ENCODE data around the gene PSKH1.
"Not testable (repeated sequence)": the region's sequence is repeated elsewhere in the genome, so short reads cannot be mapped to it uniquely, and the experiment has no call there.

Gene PSKH1

GRCh38 chr16:67892375-67892774, 679 bp upstream of the PSKH1 start:
- no peak for DNase-seq

GRCh38 chr16:67893743-67894399, 817 bp downstream of the PSKH1 start:
- no peak for DNase-seq

- no peak for DNase-seq
Observed at GRCh38 chr16:67897231-67897630, 4.2 kb downstream of the PSKH1 start.

- no peak for DNase-seq
Observed at GRCh38 chr16:67901734-67902133, 8.7 kb downstream of the PSKH1 start.

- DNase-seq = no peak
Observed at GRCh38 chr16:67902831-67903230, 9.8 kb downstream of the PSKH1 start.

- DNase-seq = no peak
Observed at GRCh38 chr16:67907397-67908180, 14.5 kb downstream of the PSKH1 start.

GRCh38 chr16:67909056-67909742, 16.1 kb downstream of the PSKH1 start:
- DNase-seq = no peak

GRCh38 chr16:67910158-67910557, 17.1 kb downstream of the PSKH1 start:
- DNase-seq = no peak

GRCh38 chr16:67914758-67915495, 21.9 kb downstream of the PSKH1 start:
- no peak for DNase-seq

GRCh38 chr16:67915496-67915769, 22.4 kb downstream of the PSKH1 start:
- not testable (repeated sequence) for DNase-seq

- DNase-seq = no peak
Observed at GRCh38 chr16:67915831-67916723, 23.0 kb downstream of the PSKH1 start.

- no peak for DNase-seq
Observed at GRCh38 chr16:67917140-67917851, 24.2 kb downstream of the PSKH1 start.

- no peak for DNase-seq
Observed at GRCh38 chr16:67917852-67918236, 24.8 kb downstream of the PSKH1 start.

GRCh38 chr16:67919622-67920221, 26.7 kb downstream of the PSKH1 start:
- DNase-seq = no peak

GRCh38 chr16:67922221-67922620, 29.2 kb downstream of the PSKH1 start:
- DNase-seq = no peak

GRCh38 chr16:67922740-67923139, 29.7 kb downstream of the PSKH1 start:
- no peak for DNase-seq

GRCh38 chr16:67923414-67924116, 30.5 kb downstream of the PSKH1 start:
- DNase-seq = no peak

GRCh38 chr16:67924140-67924906, 31.3 kb downstream of the PSKH1 start:
- DNase-seq = no peak

- DNase-seq = no peak
Observed at GRCh38 chr16:67926181-67926750, 33.2 kb downstream of the PSKH1 start.

All from CD4-positive, alpha-beta T cell treated with Interleukin-17A for 1 hour (primary cell).